ENCODE results near the gene ARHGEF1.

The ARHGEF1 gene

DNA sequence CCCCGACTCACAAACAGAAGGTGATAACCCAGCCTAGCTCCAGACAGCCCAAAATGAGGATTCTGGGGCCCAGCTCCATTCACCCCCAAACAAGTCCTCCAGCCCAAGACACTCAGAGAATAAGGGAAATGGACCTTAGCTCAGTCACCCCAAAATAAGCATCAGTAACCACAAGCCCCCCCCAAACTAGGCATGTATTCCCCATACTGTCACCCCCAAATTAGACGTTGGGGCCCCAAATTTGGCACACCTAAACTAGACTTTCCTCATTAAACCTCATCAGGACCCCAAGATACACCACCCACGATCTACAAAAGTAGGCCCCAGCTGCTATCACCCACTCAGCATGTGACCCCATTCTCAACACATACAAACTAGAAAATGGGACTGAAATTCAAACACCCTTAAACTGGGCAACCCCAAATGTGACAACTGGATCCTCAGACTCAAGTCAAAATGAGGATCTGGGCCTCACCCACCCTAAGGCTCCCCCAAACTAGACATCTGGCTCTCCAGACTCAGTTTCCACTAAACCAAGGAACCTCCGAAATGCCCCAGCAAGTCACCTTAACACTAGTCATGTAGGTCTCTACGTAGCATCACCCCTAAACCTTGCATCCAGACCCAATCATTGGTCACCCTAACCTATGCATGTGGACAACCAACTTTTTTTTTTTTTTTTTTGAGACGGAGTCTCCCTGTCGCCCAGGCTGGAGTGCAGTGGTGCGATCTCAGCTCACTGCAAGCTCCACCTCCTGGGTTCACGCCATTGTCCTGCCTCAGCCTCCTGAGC is 58.6 kb downstream of the ARHGEF1 start:
- H3K27ac ChIP-seq, result no peak overlapping the region

GRCh38 chr19:41944336-41944735 is 61.4 kb downstream of the ARHGEF1 start:
- no peak overlapping the region for H3K27ac ChIP-seq
- TF ChIP-seq, protein P1, sequence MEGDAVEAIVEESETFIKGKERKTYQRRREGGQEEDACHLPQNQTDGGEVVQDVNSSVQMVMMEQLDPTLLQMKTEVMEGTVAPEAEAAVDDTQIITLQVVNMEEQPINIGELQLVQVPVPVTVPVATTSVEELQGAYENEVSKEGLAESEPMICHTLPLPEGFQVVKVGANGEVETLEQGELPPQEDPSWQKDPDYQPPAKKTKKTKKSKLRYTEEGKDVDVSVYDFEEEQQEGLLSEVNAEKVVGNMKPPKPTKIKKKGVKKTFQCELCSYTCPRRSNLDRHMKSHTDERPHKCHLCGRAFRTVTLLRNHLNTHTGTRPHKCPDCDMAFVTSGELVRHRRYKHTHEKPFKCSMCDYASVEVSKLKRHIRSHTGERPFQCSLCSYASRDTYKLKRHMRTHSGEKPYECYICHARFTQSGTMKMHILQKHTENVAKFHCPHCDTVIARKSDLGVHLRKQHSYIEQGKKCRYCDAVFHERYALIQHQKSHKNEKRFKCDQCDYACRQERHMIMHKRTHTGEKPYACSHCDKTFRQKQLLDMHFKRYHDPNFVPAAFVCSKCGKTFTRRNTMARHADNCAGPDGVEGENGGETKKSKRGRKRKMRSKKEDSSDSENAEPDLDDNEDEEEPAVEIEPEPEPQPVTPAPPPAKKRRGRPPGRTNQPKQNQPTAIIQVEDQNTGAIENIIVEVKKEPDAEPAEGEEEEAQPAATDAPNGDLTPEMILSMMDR (conservative IDR thresholded peaks at IDR 0.05), result no peak

More for the DNA sequence above, 58.6 kb downstream of the ARHGEF1 start:
- TF ChIP-seq, protein P1 (conservative IDR thresholded peaks at IDR 0.05), result no peak

GRCh38 chr19:41945135-41945766 is 62.3 kb downstream of the ARHGEF1 start:
- TF ChIP-seq, protein P1 (conservative IDR thresholded peaks at IDR 0.05), result no peak
- no peak overlapping the region for H3K27ac ChIP-seq

DNA sequence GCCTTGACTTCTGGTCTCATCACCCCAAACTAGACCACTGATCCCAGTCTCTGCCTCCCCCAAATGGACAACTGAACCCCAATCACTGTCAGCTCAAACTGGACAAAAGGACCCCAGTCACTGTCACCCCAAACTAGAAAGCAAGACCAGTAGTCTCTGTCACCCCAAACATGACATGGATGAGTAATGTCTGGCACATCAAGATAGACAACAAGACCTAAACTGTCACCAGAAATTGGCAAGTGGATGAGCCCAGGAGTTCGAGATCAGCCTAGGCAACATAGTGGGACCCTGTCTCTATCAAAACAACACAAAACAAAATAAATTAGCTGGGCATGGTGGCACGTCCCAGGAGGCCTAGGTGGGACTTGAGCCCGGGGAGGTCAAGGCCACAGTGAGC is 64.1 kb downstream of the ARHGEF1 start:
- TF ChIP-seq, protein P1 (conservative IDR thresholded peaks at IDR 0.05), result no peak
- H3K27ac ChIP-seq, result no peak overlapping the region

DNA sequence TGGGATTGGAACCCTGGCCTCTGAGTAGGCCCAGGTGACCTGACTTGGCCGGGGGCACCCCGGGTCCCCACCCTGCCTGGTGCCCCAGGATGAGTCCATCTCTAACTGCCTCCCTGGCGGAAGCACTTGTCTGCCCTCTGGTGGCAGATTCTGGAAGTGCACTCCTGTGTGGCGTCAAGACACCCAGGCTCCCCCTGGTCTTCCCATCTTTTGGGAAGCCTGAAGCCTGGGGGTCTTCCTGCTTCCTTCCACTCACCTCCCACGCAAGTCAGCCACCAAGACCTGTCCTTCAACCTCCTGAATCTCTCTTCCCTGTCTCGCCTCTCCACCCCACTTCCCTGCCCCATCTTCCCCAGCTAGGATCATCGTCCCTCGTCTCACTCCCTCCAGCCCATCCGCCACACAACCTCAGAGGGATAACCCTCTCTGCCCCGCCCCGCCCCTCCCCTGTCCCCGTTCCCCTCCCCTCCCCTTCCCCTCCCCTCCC is 68.7 kb downstream of the ARHGEF1 start:
- TF ChIP-seq, protein P1 (conservative IDR thresholded peaks at IDR 0.05), result peak; percentile 98

GRCh38 chr19:41955521-41955920 is 72.5 kb downstream of the ARHGEF1 start:
- TF ChIP-seq, protein P1 (conservative IDR thresholded peaks at IDR 0.05), result no peak
- H3K27ac ChIP-seq, result no peak overlapping the region

More for the DNA sequence above, 68.7 kb downstream of the ARHGEF1 start:
- no peak overlapping the region for H3K27ac ChIP-seq

DNA sequence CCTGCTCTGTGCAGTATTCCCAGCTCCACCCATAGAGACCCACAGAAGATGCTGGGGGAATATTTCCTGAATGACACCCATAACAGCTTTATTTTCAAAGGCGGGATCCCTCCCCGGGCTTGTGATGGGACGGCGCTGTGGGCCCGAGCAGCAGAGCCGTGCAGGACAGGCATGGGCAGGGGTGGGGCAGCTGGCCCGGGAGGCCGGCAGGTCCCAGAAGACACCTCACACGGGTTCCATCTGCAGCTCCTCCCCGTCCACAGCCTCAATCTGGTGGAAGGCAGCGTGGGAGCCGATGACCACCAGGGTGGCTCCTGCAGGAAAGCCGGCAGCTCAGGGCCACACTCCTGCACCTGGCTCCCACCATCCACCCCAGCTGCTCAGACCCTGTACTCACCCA is 73.6 kb downstream of the ARHGEF1 start:
- TF ChIP-seq, protein P1 (conservative IDR thresholded peaks at IDR 0.05), result no peak
- H3K27ac ChIP-seq, result no peak overlapping the region; the same call in 1 of the 2 replicates
